GM03348 (cell line): ENCODE measurements around the gene NME4.
"Not testable (repeated sequence)": the region's sequence is repeated elsewhere in the genome, so short reads cannot be mapped to it uniquely, and the experiment has no call there.

ENCODE experiments used
- DNase-seq: peaks from one replicate; pipeline ENCODE4 v3.0.0; 2012; ENCODE audit warnings: low spot score

The NME4 gene

DNA sequence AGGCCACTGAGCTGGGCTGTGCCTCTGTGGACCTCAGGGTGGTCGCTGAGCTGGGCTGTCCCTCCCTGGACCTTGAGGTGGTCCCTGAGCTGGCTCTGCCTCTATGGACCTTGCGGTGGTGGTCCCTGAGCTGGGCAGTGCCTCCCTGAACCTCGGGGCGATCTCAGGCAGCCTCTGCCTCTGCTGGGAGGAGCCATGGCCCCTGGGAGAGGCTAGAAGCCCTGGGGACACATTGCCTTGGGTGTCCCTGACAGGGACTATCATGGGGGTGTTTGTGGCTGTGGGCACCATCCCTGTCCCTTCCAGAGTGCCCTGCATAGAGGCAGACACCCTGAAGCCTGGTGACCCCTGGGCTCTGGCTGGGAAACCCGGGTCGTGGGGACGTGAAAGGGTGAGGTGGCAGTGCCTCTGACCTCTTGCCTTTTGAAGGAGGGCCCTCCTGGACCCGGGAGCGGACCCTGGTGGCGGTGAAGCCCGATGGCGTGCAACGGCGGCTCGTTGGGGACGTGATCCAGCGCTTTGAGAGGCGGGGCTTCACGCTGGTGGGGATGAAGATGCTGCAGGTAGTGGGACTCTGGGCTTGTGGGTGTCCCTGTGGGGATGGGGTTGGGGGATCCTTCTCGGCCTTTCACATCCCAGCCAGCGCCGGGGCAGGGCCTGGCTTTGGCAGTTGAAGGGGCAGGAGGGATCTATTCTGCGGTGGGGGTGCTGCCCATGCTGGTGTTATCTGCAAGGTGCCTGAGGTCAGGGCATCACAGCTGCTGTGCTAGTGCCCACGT is 1.8 kb downstream of the NME4 start:
- no peak for DNase-seq

DNA sequence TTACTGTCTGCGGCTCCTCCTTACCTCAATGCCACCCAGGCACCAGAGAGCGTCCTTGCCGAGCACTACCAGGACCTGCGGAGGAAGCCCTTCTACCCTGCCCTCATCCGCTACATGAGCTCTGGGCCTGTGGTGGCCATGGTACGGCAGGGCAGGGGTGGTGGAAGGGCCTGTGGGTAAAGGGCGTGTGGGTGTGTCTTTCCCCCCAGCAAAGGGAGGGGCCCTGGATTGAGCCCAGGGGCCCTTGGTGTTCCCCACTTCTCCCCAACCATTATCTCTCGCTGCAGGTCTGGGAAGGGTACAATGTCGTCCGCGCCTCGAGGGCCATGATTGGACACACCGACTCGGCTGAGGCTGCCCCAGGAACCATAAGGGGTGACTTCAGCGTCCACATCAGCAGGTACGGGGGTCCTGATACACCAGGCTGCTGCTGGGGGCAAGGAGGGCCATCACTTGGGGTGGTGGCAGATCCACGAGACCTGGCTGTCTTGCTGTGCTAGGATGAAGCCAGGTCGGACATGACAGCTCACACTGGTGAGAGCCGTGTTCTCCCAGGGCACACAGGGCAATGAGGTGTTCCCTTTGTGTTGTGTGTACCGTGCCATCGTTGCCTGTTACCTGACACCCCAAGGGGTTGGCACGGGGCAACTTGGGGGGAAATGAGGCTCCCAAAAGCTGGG is 2.5 kb downstream of the NME4 start:
- DNase-seq, result no peak

GRCh38 chr16:400061-400591 is 3.1 kb downstream of the NME4 start:
- no peak for DNase-seq

- DNase-seq, result peak; percentile 99
Measured at GRCh38 chr16:401468-402348, 4.7 kb downstream of the NME4 start, which contains the start of gene DECR2. TSS of gene DECR2 (plus strand) at chr16:401885. CDS start at chr16:401964, 79 bp downstream.

- DNase-seq, result no peak
Measured at GRCh38 chr16:404971-405486, 8.0 kb downstream of the NME4 start.

GRCh38 chr16:405548-406506 is 8.8 kb downstream of the NME4 start:
- no peak for DNase-seq

DNA sequence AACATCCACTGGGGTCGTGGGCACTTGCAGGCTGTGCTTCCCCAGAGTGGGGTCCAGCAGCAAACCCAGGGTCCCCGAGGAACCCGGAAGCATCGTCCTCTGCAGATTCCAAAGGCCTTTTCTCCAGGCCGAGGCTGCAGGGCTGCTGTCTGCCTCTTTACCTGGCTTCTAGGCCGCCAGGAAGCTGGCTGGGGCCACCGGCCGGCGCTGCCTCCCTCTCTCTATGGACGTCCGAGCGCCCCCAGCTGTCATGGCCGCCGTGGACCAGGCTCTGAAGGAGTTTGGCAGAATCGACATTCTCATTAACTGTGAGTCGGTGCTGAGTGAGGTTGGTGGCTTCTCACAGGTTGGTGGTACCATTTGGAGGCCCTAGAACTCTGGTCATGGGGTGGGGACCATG is 10.3 kb downstream of the NME4 start:
- no peak for DNase-seq

DNA sequence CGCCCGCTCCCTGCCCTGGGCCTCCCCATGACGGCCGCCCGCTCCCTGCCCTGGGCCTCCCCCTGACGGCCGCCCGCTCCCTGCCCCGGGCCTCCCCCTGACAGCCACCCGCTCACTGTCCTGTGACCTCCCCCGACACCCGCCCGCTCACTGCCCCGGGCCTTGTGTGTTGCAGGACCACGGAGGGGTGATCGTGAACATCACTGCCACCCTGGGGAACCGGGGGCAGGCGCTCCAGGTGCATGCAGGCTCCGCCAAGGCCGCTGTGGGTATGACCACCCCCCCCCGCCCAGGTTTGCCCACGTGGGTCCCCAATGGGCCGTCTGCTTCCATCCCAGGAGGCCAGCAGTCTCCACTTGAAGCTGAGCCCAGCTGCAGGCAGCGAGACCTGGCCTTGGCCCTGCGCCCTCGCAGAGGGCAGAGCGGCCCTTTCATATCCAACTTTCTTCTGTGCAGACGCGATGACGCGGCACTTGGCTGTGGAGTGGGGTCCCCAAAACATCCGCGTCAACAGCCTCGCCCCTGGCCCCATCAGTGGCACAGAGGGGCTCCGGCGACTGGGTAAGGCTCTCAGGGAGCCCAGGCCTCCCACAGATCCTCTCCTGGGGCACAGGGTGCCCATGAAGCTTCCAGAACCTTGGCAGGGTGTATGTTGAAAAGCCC is 13.6 kb downstream of the NME4 start:
- DNase-seq, result no peak

- no peak for DNase-seq
Measured at GRCh38 chr16:411576-412265, 14.7 kb downstream of the NME4 start.

GRCh38 chr16:414395-415169 is 17.6 kb downstream of the NME4 start:
- peak; percentile 36 for DNase-seq

DNA sequence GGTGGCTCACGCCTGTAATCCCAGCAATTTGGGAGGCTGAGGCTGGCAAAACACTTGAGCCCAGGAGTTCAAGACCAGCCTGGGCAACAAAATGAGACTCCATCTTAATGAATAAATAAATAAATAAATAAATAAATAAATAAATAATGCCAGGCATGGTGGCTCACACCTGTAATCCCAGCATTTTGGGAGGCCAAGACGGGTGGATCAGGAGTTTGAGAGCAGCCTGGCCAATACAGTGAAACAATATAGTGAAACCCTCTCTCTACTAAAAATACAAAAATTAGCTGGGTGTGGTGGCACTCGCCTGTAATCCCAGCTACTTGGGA is 18.1 kb downstream of the NME4 start:
- DNase-seq, result not testable (repeated sequence)

DNA sequence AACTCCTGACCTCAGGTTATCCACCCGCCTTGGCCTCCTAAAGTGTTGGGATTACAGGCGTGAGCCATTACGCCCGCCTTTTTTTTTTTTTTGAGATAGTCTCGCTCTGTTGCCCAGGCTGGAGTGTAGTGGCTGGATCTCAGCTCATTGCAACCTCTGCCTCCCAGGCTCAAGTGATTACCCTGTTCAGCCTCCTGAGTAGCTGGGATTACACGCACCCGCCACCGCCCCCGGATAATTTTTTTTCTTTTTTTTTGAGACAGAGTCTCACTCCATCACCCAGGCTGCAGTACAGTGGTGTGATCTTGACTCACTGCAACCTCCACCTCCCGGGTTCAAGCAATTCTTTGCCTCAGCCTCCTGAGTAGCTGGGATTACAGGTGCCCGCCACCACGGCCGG is 25.2 kb downstream of the NME4 start:
- not testable (repeated sequence) for DNase-seq

GRCh38 chr16:424033-424622 is 27.1 kb downstream of the NME4 start:
- DNase-seq, result peak; percentile 94

DNA sequence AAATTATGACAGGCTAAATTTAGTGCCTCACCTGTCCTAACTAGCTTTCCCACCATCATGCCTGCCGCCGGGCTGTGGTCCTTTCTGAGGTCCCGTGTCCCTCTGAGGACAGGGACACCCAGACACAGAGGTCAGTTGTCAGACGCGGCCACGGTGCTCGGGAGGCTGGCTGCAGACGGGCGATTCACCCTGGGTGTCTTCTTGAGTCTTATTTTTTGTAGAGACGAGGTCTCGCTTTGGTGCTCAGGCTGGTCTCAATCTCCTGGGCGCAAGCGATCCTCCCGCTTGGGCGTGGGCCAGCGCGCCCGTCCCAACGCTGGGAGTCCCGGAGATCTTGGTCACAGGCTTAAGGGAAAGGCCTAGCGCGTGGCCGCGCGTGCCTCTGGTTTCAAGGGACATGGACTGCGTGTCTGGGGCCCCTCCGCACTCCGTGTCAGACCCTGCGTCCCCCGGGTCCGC is 27.7 kb downstream of the NME4 start:
- DNase-seq, result peak; percentile 33

- DNase-seq, result peak; percentile 94
Measured at GRCh38 chr16:425082-425718, 28.2 kb downstream of the NME4 start, which contains the start of gene RAB11FIP3. TSS of gene RAB11FIP3 (plus strand) at chr16:425649. CDS start at chr16:426007, 358 bp downstream.

DNA sequence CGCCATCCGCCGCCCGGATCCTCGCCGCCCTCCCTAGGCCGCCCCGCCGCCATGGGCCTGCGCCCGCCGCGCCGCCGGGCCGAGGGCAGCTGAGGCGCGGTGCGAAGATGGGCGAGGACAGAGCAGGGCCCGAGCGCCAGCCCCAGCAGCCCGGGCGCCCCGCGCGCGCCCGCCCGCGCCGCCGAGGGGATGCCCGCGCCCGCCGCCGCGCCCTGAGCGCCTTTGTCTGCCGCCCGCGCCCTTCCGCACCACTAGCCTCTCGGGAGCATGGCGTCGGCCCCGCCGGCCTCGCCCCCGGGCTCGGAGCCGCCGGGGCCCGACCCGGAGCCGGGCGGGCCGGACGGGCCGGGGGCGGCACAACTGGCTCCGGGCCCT is 28.7 kb downstream of the NME4 start:
- peak; percentile 58 for DNase-seq

GRCh38 chr16:426115-426905 is 29.3 kb downstream of the NME4 start:
- DNase-seq, result peak; percentile 37
